Right ventricle myocardium superior (tissue), 1 donor: ENCODE results near the gene OGFOD2. TPM values are rescaled to one million over a fixed set of nuclear protein-coding genes. Genes with fewer than 3 reads are reported as not detected.
A peak's percentile ranks its signal among the peaks of the same experiment; 100 is the strongest.

Source experiments
- ATAC-seq: fragments of 200-7000 bp; cut with Tn5 transposase; one replicate; pipeline ENCODE4 v1.9.1; 2020; ENCODE audit warnings: mild to moderate bottlenecking; ENCODE audit not compliant: poor library complexity
- DNase-seq: peaks from one replicate; pipeline ENCODE4 v3.0.0-alpha.2; 2020
- intact Hi-C: fragments of 100-400 bp; cut with DNase I; formaldehyde crosslinking; loops from one replicate; pipeline ENCODE4 v1.11.2; 2022
- total RNA-seq: library from RNA; stranded (reverse); fragmentation: NEBNext Ultra II Directional; extraction: Animal tissue kit (Norgen Biotek cat#: 25700); gene quantifications from one replicate; pipeline ENCODE4 v1.2.1, GENCODE V29; 2021
- donor health status: DM: no; HTN: yes; CAD: no; lungs with severe emphysema.

The OGFOD2 gene
- total RNA-seq, 1 donor from 2014 or later: 14.2 TPM

- no peak for ATAC-seq
- intact Hi-C loops: loop anchor here (1.0 kb wide), 1 partner anchor 89 kb away; no protein-coding TSS in a partner anchor
- no peak for DNase-seq
Observed at GRCh38 chr12:122949405-122949804, 25.6 kb upstream of the OGFOD2 start.

GRCh38 chr12:122949816-122950675 is 25.0 kb upstream of the OGFOD2 start:
- intact Hi-C loops: loop anchor here (1.0 kb wide), 1 partner anchor 90 kb away; no protein-coding TSS in a partner anchor
- ATAC-seq (no peak), DNase-seq (no peak)

GRCh38 chr12:122951406-122951805 is 23.6 kb upstream of the OGFOD2 start:
- DNase-seq (no peak), ATAC-seq (no peak)
- intact Hi-C loops: no loop called here

- DNase-seq (peak; percentile 84), ATAC-seq (peak; percentile 97)
- intact Hi-C loops: loop anchor here (2.0 kb wide), 1 partner anchor 157 kb away; no protein-coding TSS in a partner anchor
Observed at GRCh38 chr12:122951979-122952892, 22.8 kb upstream of the OGFOD2 start.

GRCh38 chr12:122955156-122955555 is 19.9 kb upstream of the OGFOD2 start:
- no peak for DNase-seq
- no peak for ATAC-seq
- intact Hi-C loops: no loop called here

- DNase-seq (no peak), ATAC-seq (no peak)
- intact Hi-C loops: no loop called here
Observed at GRCh38 chr12:122956035-122956434, 19.0 kb upstream of the OGFOD2 start.

GRCh38 chr12:122958198-122958888 is 16.7 kb upstream of the OGFOD2 start:
- intact Hi-C loops: no loop called here

GRCh38 chr12:122959566-122960192 is 15.4 kb upstream of the OGFOD2 start:
- intact Hi-C loops: no loop called here
- DNase-seq (peak; percentile 31), ATAC-seq (no peak)

More at GRCh38 chr12:122958198-122958888, 16.7 kb upstream of the OGFOD2 start:
- DNase-seq: no peak
- no peak for ATAC-seq

- ATAC-seq (no peak), DNase-seq (peak; percentile 31)
- intact Hi-C loops: no loop called here
Observed at GRCh38 chr12:122960193-122960569, 14.9 kb upstream of the OGFOD2 start.

GRCh38 chr12:122961531-122962329 is 13.3 kb upstream of the OGFOD2 start:
- DNase-seq (peak; percentile 10), ATAC-seq (peak; percentile 12)
- intact Hi-C loops: no loop called here

GRCh38 chr12:122963941-122964265 is 11.1 kb upstream of the OGFOD2 start:
- peak; percentile 30 for ATAC-seq
- intact Hi-C loops: no loop called here
- peak; percentile 73 for DNase-seq

- no peak for ATAC-seq
- intact Hi-C loops: no loop called here
- no peak for DNase-seq
Observed at GRCh38 chr12:122964439-122965257, 10.4 kb upstream of the OGFOD2 start.

GRCh38 chr12:122965321-122965751 is 9.7 kb upstream of the OGFOD2 start:
- intact Hi-C loops: no loop called here
- no peak for ATAC-seq
- no peak for DNase-seq

GRCh38 chr12:122965851-122966742 is 8.9 kb upstream of the OGFOD2 start, which contains the start of gene ABCB9:
Gene ABCB9, minus strand, starts transcription at chr12:122966463. Its CDS starts 6,228 bp downstream, at chr12:122960235.
- intact Hi-C loops: no loop called here
- peak; percentile 94 for ATAC-seq
- peak; percentile 93 for DNase-seq

- DNase-seq (no peak), ATAC-seq (no peak)
- intact Hi-C loops: no loop called here
Observed at GRCh38 chr12:122966743-122967550, 8.1 kb upstream of the OGFOD2 start.
